Upper lobe of right lung (tissue), 1 donor: ENCODE measurements around the gene ARRB1. TPM values are rescaled to one million over a fixed set of nuclear protein-coding genes. Genes with fewer than 3 reads are reported as not detected.

Experiments
- ATAC-seq: fragments of 200-7000 bp; cut with Tn5 transposase; one replicate; pipeline ENCODE4 v1.9.1; 2020; ENCODE audit warnings: mild to moderate bottlenecking, moderate library complexity
- DNase-seq: peaks from one replicate; pipeline ENCODE4 v3.0.0-alpha.2; 2020
- H3K27ac ChIP-seq: fragments of 200-600 bp; one replicate; pipeline ENCODE4 v1.8.0; 2022
- H3K27me3 ChIP-seq: fragments of 200-600 bp; one replicate; pipeline ENCODE4 v1.8.0; 2022; ENCODE audit warnings: mild to moderate bottlenecking
- H3K36me3 ChIP-seq: fragments of 200-600 bp; one replicate; pipeline ENCODE4 v1.8.0; 2022
- H3K4me1 ChIP-seq: fragments of 200-600 bp; one replicate; pipeline ENCODE4 v1.8.0; 2022
- H3K4me3 ChIP-seq: fragments of 200-600 bp; one replicate; pipeline ENCODE4 v1.8.0; 2022; ENCODE audit warnings: mild to moderate bottlenecking
- H3K9me3 ChIP-seq: fragments of 200-600 bp; one replicate; pipeline ENCODE4 v1.8.0; 2022
- CTCF ChIP-seq: fragments of 200-600 bp; IDR thresholded peaks from one replicate; pipeline ENCODE4 v1.8.0; 2022; ENCODE audit warnings: antibody characterized with exemption
- intact Hi-C: fragments of 100-400 bp; cut with DNase I; formaldehyde crosslinking; loops from one replicate; pipeline ENCODE4 v1.11.0; 2022
- total RNA-seq: library from RNA; stranded (reverse); fragmentation: NEBNext Ultra II Directional; extraction: Animal tissue kit (Norgen Biotek cat#: 25700); gene quantifications from one replicate; pipeline ENCODE4 v1.2.1, GENCODE V29; 2021
- donor health status: DM: no; HTN: yes; CAD: no; lungs with severe emphysema.

ARRB1 gene
- total RNA-seq, 1 donor from 2014 or later = 188 TPM

GRCh38 chr11:75236062-75236461, 115.4 kb downstream of the ARRB1 start:
- no peak for DNase-seq
- Histone ChIP-seq H3K4me3 (no peak overlapping the region), H3K27me3 (peaks cover 24% of the 10 kb centered on the region), H3K27ac (no peak overlapping the region), H3K36me3 (no peaks in the 10 kb centered on the region), H3K4me1 (peaks cover 5% of the 10 kb centered on the region), H3K9me3 (no peaks in the 10 kb centered on the region)
- no peak for ATAC-seq
- intact Hi-C loops = no loop called here
- TF ChIP-seq CTCF = no peak

GRCh38 chr11:75233754-75234172, 117.7 kb downstream of the ARRB1 start:
- DNase-seq (no peak), ATAC-seq (peak; percentile 69)
- H3K9me3 ChIP-seq = no peaks in the 10 kb centered on the region
- no peaks in the 10 kb centered on the region for H3K36me3 ChIP-seq
- H3K27me3 ChIP-seq = peaks cover 1% of the 10 kb centered on the region
- no peak for TF ChIP-seq CTCF
- intact Hi-C loops = no loop called here
- no peak overlapping the region for H3K27ac ChIP-seq
- no peak overlapping the region for H3K4me3 ChIP-seq
- no peaks in the 10 kb centered on the region for H3K4me1 ChIP-seq

GRCh38 chr11:75230621-75231020, 120.8 kb downstream of the ARRB1 start:
- no peak for TF ChIP-seq CTCF
- no peak overlapping the region for H3K4me3 ChIP-seq
- intact Hi-C loops = no loop called here
- H3K27ac ChIP-seq = no peak overlapping the region
- DNase-seq (no peak), ATAC-seq (no peak)
- no peaks in the 10 kb centered on the region for H3K4me1 ChIP-seq
- no peaks in the 10 kb centered on the region for H3K36me3 ChIP-seq
- no peaks in the 10 kb centered on the region for H3K27me3 ChIP-seq
- no peaks in the 10 kb centered on the region for H3K9me3 ChIP-seq

GRCh38 chr11:75229466-75229865, 122.0 kb downstream of the ARRB1 start:
- TF ChIP-seq CTCF = no peak
- ATAC-seq = no peak
- intact Hi-C loops = no loop called here

GRCh38 chr11:75225794-75226193, 125.7 kb downstream of the ARRB1 start:
- DNase-seq (peak; percentile 28), ATAC-seq (no peak)
- TF ChIP-seq CTCF = no peak
- intact Hi-C loops = no loop called here
- Histone ChIP-seq H3K4me3 (no peak overlapping the region), H3K9me3 (no peaks in the 10 kb centered on the region), H3K36me3 (no peaks in the 10 kb centered on the region), H3K4me1 (no peaks in the 10 kb centered on the region), H3K27me3 (no peaks in the 10 kb centered on the region), H3K27ac (no peak overlapping the region)

More at GRCh38 chr11:75229466-75229865, 122.0 kb downstream of the ARRB1 start:
- H3K4me1 ChIP-seq = no peaks in the 10 kb centered on the region
- no peaks in the 10 kb centered on the region for H3K27me3 ChIP-seq
- H3K9me3 ChIP-seq = no peaks in the 10 kb centered on the region
- no peak overlapping the region for H3K4me3 ChIP-seq
- no peak overlapping the region for H3K27ac ChIP-seq
- peak; percentile 32 for DNase-seq
- no peaks in the 10 kb centered on the region for H3K36me3 ChIP-seq

- Histone ChIP-seq H3K9me3 (no peaks in the 10 kb centered on the region), H3K27me3 (no peaks in the 10 kb centered on the region), H3K4me1 (no peaks in the 10 kb centered on the region), H3K4me3 (no peak overlapping the region), H3K36me3 (no peaks in the 10 kb centered on the region), H3K27ac (no peak overlapping the region)
- peak; percentile 46 for DNase-seq
- TF ChIP-seq CTCF = no peak
- peak; percentile 42 for ATAC-seq
- intact Hi-C loops = no loop called here
Observed at GRCh38 chr11:75223954-75224643, 127.4 kb downstream of the ARRB1 start.
